CD4-positive, CD25-positive, alpha-beta regulatory T cell (primary cell): ENCODE data around the gene RPS6KA5. TPM values are rescaled to one million over a fixed set of nuclear protein-coding genes. Genes with fewer than 3 reads are reported as not detected.

ENCODE experiments used
- ATAC-seq, 2 donors: fragments of 150-1000 bp; cut with Tn5 transposase; one replicate each; pipeline ENCODE4 v1.10.0; 2021; ENCODE audit warnings: low read depth in 2 of 2, moderate number of reproducible peaks in 2 of 2, moderate library complexity in 1 of 2
- DNase-seq, 3 donors: peaks; one replicate each; pipeline versions ENCODE4 v3.0.0 to v3.0.0-alpha.2; 2012 to 2022; ENCODE audit warnings: mixed read lengths in 1 of 3
- H3K27ac ChIP-seq: one replicate; pipeline ENCODE4 v1.7.0; 2013; ENCODE audit warnings: mild to moderate bottlenecking, low read length; ENCODE audit not compliant: insufficient read depth, poor library complexity, severe bottlenecking
- H3K27me3 ChIP-seq: one replicate; pipeline ENCODE4 v1.7.0; 2013; ENCODE audit warnings: low read length; ENCODE audit not compliant: control insufficient read depth, insufficient read depth
- H3K36me3 ChIP-seq: one replicate; pipeline ENCODE4 v1.7.0; 2013; ENCODE audit warnings: mild to moderate bottlenecking, low read length, moderate library complexity; ENCODE audit not compliant: control insufficient read depth, insufficient read depth
- H3K4me1 ChIP-seq: 2 replicates; pipeline ENCODE4 v1.7.0; 2013; ENCODE audit warnings: mild to moderate bottlenecking, low read length; ENCODE audit not compliant: insufficient read depth, control insufficient read depth, poor library complexity, severe bottlenecking
- H3K4me3 ChIP-seq: one replicate; pipeline ENCODE4 v1.7.0; 2013; ENCODE audit warnings: low read depth, mild to moderate bottlenecking, low read length, moderate library complexity
- H3K9me3 ChIP-seq, 2 experiments: 1 replicate in 1 of 2; 2 replicates in 1 of 2; pipeline ENCODE4 v1.7.0; 2013; ENCODE audit warnings: low read length in 2 of 2, mild to moderate bottlenecking in 1 of 2, moderate library complexity in 1 of 2; ENCODE audit not compliant: control insufficient read depth in 2 of 2
- H3K27ac Mint-ChIP-seq, 3 donors: one replicate each; pipeline ENCODE4 v1.8.0; 2020 to 2022; ENCODE audit warnings: mild to moderate bottlenecking in 3 of 3, mixed read lengths in 3 of 3, moderate library complexity in 2 of 3
- H3K27me3 Mint-ChIP-seq: one replicate; pipeline ENCODE4 v1.8.0; 2022; ENCODE audit warnings: mild to moderate bottlenecking, mixed read lengths
- H3K36me3 Mint-ChIP-seq: one replicate; pipeline ENCODE4 v1.8.0; 2020; ENCODE audit warnings: mixed read lengths
- H3K4me1 Mint-ChIP-seq, 4 donors: one replicate each; pipeline ENCODE4 v1.8.0; 2020 to 2022; ENCODE audit warnings: mixed read lengths in 4 of 4, mild to moderate bottlenecking in 1 of 4
- H3K4me3 Mint-ChIP-seq, 4 donors: one replicate each; pipeline ENCODE4 v1.8.0; 2020 to 2022; ENCODE audit warnings: mild to moderate bottlenecking in 4 of 4, mixed read lengths in 4 of 4, moderate library complexity in 3 of 4
- H3K9me3 Mint-ChIP-seq, 7 donors: one replicate each; pipeline ENCODE4 v1.8.0; 2020 to 2022; ENCODE audit warnings: mixed read lengths in 7 of 7, mild to moderate bottlenecking in 3 of 7, moderate library complexity in 2 of 7
- polyA plus RNA-seq, 4 donors: library from polyadenylated mRNA; unstranded; fragments of 300-500 nt; fragmentation: Illumina TruSeq; gene quantifications; one replicate each; pipeline ENCODE4 v1.2.3, GENCODE V29; 2021
- total RNA-seq: library from RNA; stranded (reverse); gene quantifications from one replicate; pipeline ENCODE4 v1.2.3, GENCODE V29; 2022

RPS6KA5 gene
- total and polyA plus RNA-seq, 5 donors from 2014 or later, result 20.9 to 38.2 (median 25.7) TPM

- Mint-ChIP-seq H3K36me3 (peaks cover 6% of the 10 kb centered on the region), H3K27ac (peak overlapping the region; percentile 84 to 96 (median 92)), H3K27me3 (no peaks in the 10 kb centered on the region), H3K4me3 (peak overlapping the region; percentile 23 to 73 (median 70)), H3K9me3 (peaks cover 0 to 3% (median 0%) of the 10 kb centered on the region in 7 donors), H3K4me1 (peaks cover 34 to 85% (median 56%) of the 10 kb centered on the region in 4 donors)
- ATAC-seq (peak; percentile 55 to 56), DNase-seq (peak; percentile 7 to 85 (median 62))
- Histone ChIP-seq H3K4me3 (peak overlapping the region; percentile 66), H3K4me1 (peaks cover 70% of the 10 kb centered on the region), H3K9me3 (no peaks in the 10 kb centered on the region), H3K36me3 (no peaks in the 10 kb centered on the region), H3K27ac (peak overlapping the region; percentile 62), H3K27me3 (no peaks in the 10 kb centered on the region)
Measured at GRCh38 chr14:91067186-91067585, 6.7 kb upstream of the RPS6KA5 start.

GRCh38 chr14:91065266-91065665 lies 4.8 kb upstream of the RPS6KA5 start:
- Histone ChIP-seq H3K27me3 (no peaks in the 10 kb centered on the region), H3K9me3 (no peaks in the 10 kb centered on the region), H3K4me1 (peaks cover 84% of the 10 kb centered on the region), H3K36me3 (no peaks in the 10 kb centered on the region), H3K27ac (peak overlapping the region; percentile 34), H3K4me3 (no peak overlapping the region)
- Mint-ChIP-seq H3K4me1 (peaks cover 31 to 76% (median 54%) of the 10 kb centered on the region in 4 donors), H3K27me3 (no peaks in the 10 kb centered on the region), H3K4me3 (peak overlapping the region in 3 of 4 donors; percentile 45 to 53 (median 48)), H3K9me3 (peaks cover 0 to 3% (median 0%) of the 10 kb centered on the region in 7 donors), H3K27ac (peak overlapping the region; percentile 70 to 80 (median 70)), H3K36me3 (peaks cover 6% of the 10 kb centered on the region)
- ATAC-seq (no peak), DNase-seq (no peak)

GRCh38 chr14:91063119-91063518 lies 2.7 kb upstream of the RPS6KA5 start:
- no peak for ATAC-seq
- H3K4me1 Mint-ChIP-seq, result peaks cover 25 to 71% (median 57%) of the 10 kb centered on the region in 4 donors
- Histone ChIP-seq H3K36me3 (no peaks in the 10 kb centered on the region), H3K27me3 (no peaks in the 10 kb centered on the region), H3K4me3 (peak overlapping the region; percentile 81), H3K27ac (peak overlapping the region; percentile 93), H3K4me1 (peaks cover 80% of the 10 kb centered on the region), H3K9me3 (no peaks in the 10 kb centered on the region)
- no peaks in the 10 kb centered on the region for H3K9me3 Mint-ChIP-seq
- H3K36me3 Mint-ChIP-seq, result peaks cover 3% of the 10 kb centered on the region
- peak overlapping the region; percentile 9 to 84 (median 75) for H3K4me3 Mint-ChIP-seq
- no peaks in the 10 kb centered on the region for H3K27me3 Mint-ChIP-seq
- H3K27ac Mint-ChIP-seq, result peak overlapping the region; percentile 70 to 95 (median 89)
- peak; percentile 25 to 92 (median 75) for DNase-seq

- no peak for DNase-seq
- H3K9me3 ChIP-seq, result no peaks in the 10 kb centered on the region
- H3K4me1 ChIP-seq, result peaks cover 79% of the 10 kb centered on the region
Measured at GRCh38 chr14:91062600-91062999, 2.2 kb upstream of the RPS6KA5 start.

GRCh38 chr14:91061056-91061887 lies 831 bp upstream of the RPS6KA5 start:
- no peaks in the 10 kb centered on the region for H3K27me3 Mint-ChIP-seq
- no peak overlapping the region for H3K4me3 Mint-ChIP-seq
- Histone ChIP-seq H3K4me3 (peak overlapping the region; percentile 79), H3K9me3 (no peaks in the 10 kb centered on the region), H3K4me1 (peaks cover 70% of the 10 kb centered on the region), H3K36me3 (no peaks in the 10 kb centered on the region), H3K27me3 (no peaks in the 10 kb centered on the region), H3K27ac (peak overlapping the region; percentile 93)
- H3K9me3 Mint-ChIP-seq, result no peaks in the 10 kb centered on the region
- peaks cover 33 to 68% (median 57%) of the 10 kb centered on the region in 4 donors for H3K4me1 Mint-ChIP-seq
- DNase-seq, result no peak
- no peak overlapping the region for H3K27ac Mint-ChIP-seq
- peaks cover 3% of the 10 kb centered on the region for H3K36me3 Mint-ChIP-seq
- no peak for ATAC-seq

More at GRCh38 chr14:91062600-91062999, 2.2 kb upstream of the RPS6KA5 start:
- peaks cover 30 to 71% (median 57%) of the 10 kb centered on the region in 4 donors for H3K4me1 Mint-ChIP-seq
- Histone ChIP-seq H3K36me3 (no peaks in the 10 kb centered on the region), H3K27me3 (no peaks in the 10 kb centered on the region), H3K4me3 (peak overlapping the region; percentile 81), H3K27ac (peak overlapping the region; percentile 93)
- peak overlapping the region; percentile 9 to 84 (median 75) for H3K4me3 Mint-ChIP-seq
- ATAC-seq, result no peak
- H3K27me3 Mint-ChIP-seq, result no peaks in the 10 kb centered on the region
- peak overlapping the region; percentile 21 to 95 (median 70) for H3K27ac Mint-ChIP-seq
- H3K9me3 Mint-ChIP-seq, result no peaks in the 10 kb centered on the region
- H3K36me3 Mint-ChIP-seq, result peaks cover 3% of the 10 kb centered on the region

GRCh38 chr14:91059576-91060350 lies 678 bp downstream of the RPS6KA5 start:
- Histone ChIP-seq H3K4me1 (peaks cover 61% of the 10 kb centered on the region), H3K4me3 (peak overlapping the region; percentile 93)
- peaks cover 30 to 68% (median 62%) of the 10 kb centered on the region in 4 donors for H3K4me1 Mint-ChIP-seq

GRCh38 chr14:91058042-91058581 lies 2.3 kb downstream of the RPS6KA5 start:
- peak overlapping the region in 2 of 3 donors; percentile 12 to 76 for H3K27ac Mint-ChIP-seq

More at GRCh38 chr14:91059576-91060350, 678 bp downstream of the RPS6KA5 start:
- Histone ChIP-seq H3K36me3 (no peaks in the 10 kb centered on the region), H3K27ac (peak overlapping the region; percentile 93), H3K9me3 (no peaks in the 10 kb centered on the region), H3K27me3 (no peaks in the 10 kb centered on the region)
- peak; percentile 8 to 9 for ATAC-seq
- peak overlapping the region; percentile 88 to 94 (median 92) for H3K4me3 Mint-ChIP-seq
- H3K36me3 Mint-ChIP-seq, result peaks cover 3% of the 10 kb centered on the region
- DNase-seq, result peak; percentile 56 to 76 (median 62)
- H3K27me3 Mint-ChIP-seq, result no peaks in the 10 kb centered on the region
- H3K27ac Mint-ChIP-seq, result peak overlapping the region in 2 of 3 donors; percentile 76 to 81
- H3K9me3 Mint-ChIP-seq, result no peaks in the 10 kb centered on the region

More at GRCh38 chr14:91058042-91058581, 2.3 kb downstream of the RPS6KA5 start:
- Mint-ChIP-seq H3K4me1 (peaks cover 29 to 67% (median 58%) of the 10 kb centered on the region in 4 donors), H3K36me3 (no peaks in the 10 kb centered on the region), H3K27me3 (no peaks in the 10 kb centered on the region), H3K9me3 (no peaks in the 10 kb centered on the region), H3K4me3 (peak overlapping the region; percentile 84 to 93 (median 88))
- Histone ChIP-seq H3K27ac (no peak overlapping the region), H3K36me3 (no peaks in the 10 kb centered on the region), H3K4me1 (peaks cover 59% of the 10 kb centered on the region), H3K27me3 (no peaks in the 10 kb centered on the region), H3K9me3 (no peaks in the 10 kb centered on the region), H3K4me3 (peak overlapping the region; percentile 61)
- DNase-seq, result no peak
- no peak for ATAC-seq
